SK-N-SH treated with all-trans-retinoic acid at 6 μM for 48 hours (cell line): ENCODE measurements around the gene OLFML2B.

Experiments
- ATAC-seq: fragments of 200-7000 bp; cut with Tn5 transposase; 3 replicates; pipeline ENCODE4 v1.9.1; 2020; ENCODE audit warnings: mild to moderate bottlenecking, moderate library complexity
- ARNTL ChIP-seq: fragments of 450-650 bp; formaldehyde crosslinking; IDR thresholded peaks from 2 replicates; pipeline ENCODE4 v1.5.0; 2020; ENCODE audit warnings: low read depth, mild to moderate bottlenecking, moderate library complexity, borderline replicate concordance
- BACH2 ChIP-seq: fragments of 250-450 bp; sonication (Bioruptor Pico); IDR thresholded peaks from 2 replicates; pipeline ENCODE4 v1.9.0; 2021; ENCODE audit warnings: mild to moderate bottlenecking, borderline replicate concordance
- CSDC2 ChIP-seq: fragments of 250-450 bp; sonication (Bioruptor Pico); IDR thresholded peaks from 2 replicates; pipeline ENCODE4 v1.5.0; 2020; ENCODE audit warnings: mild to moderate bottlenecking, moderate library complexity
- ESRRG ChIP-seq: fragments of 250-450 bp; sonication (Bioruptor Pico); IDR thresholded peaks from 2 replicates; pipeline ENCODE4 v1.6.1; 2021; ENCODE audit warnings: mild to moderate bottlenecking
- GLIS3 ChIP-seq: fragments of 250-450 bp; sonication (Bioruptor Pico); IDR thresholded peaks from 2 replicates; pipeline ENCODE4 v1.5.0; 2020; ENCODE audit warnings: mild to moderate bottlenecking, moderate library complexity
- ISL1 ChIP-seq: fragments of 250-450 bp; sonication (Bioruptor Pico); IDR thresholded peaks from 2 replicates; pipeline ENCODE4 v2.1.2; 2022; ENCODE audit warnings: mild to moderate bottlenecking, moderate library complexity
- OSR1 ChIP-seq: fragments of 250-450 bp; sonication (Bioruptor Pico); IDR thresholded peaks from 2 replicates; pipeline ENCODE4 v1.8.0; 2022; ENCODE audit warnings: moderate library complexity, mild to moderate bottlenecking, inconsistent platforms
- PPARA ChIP-seq: fragments of 250-450 bp; sonication (Bioruptor Pico); IDR thresholded peaks from 2 replicates; pipeline ENCODE4 v1.5.0; 2020; ENCODE audit warnings: mild to moderate bottlenecking, borderline replicate concordance
- RARB ChIP-seq: fragments of 250-450 bp; sonication (Bioruptor Pico); IDR thresholded peaks from 2 replicates; pipeline ENCODE4 v1.8.0; 2021; ENCODE audit warnings: mild to moderate bottlenecking, moderate library complexity
- TCF4 ChIP-seq: fragments of 250-450 bp; sonication (Bioruptor Pico); IDR thresholded peaks from 2 replicates; pipeline ENCODE4 v1.8.0; 2021; ENCODE audit warnings: mild to moderate bottlenecking, moderate library complexity, borderline replicate concordance
- TOX ChIP-seq: fragments of 250-450 bp; sonication (Bioruptor Pico); IDR thresholded peaks from 2 replicates; pipeline ENCODE4 v1.8.0; 2021; ENCODE audit warnings: mild to moderate bottlenecking, moderate library complexity, borderline replicate concordance
- ZFP3 ChIP-seq: fragments of 250-450 bp; sonication (Bioruptor Pico); IDR thresholded peaks from 2 replicates; pipeline ENCODE4 v1.5.0; 2020; ENCODE audit warnings: mild to moderate bottlenecking, moderate library complexity
- ZFP30 ChIP-seq: fragments of 450-650 bp; formaldehyde crosslinking; IDR thresholded peaks from 2 replicates; pipeline ENCODE4 v1.5.0; 2022; ENCODE audit warnings: mild to moderate bottlenecking, moderate library complexity
- ZNF565 ChIP-seq: fragments of 450-650 bp; formaldehyde crosslinking; conservative IDR thresholded peaks from 2 replicates; pipeline ENCODE4 v1.5.0; 2020; ENCODE audit warnings: low read depth, mild to moderate bottlenecking, moderate library complexity
- ZNF70 ChIP-seq: fragments of 450-650 bp; formaldehyde crosslinking; IDR thresholded peaks from 2 replicates; pipeline ENCODE4 v1.5.0; 2020; ENCODE audit warnings: mild to moderate bottlenecking, moderate library complexity
- ZNF8 ChIP-seq: fragments of 450-650 bp; formaldehyde crosslinking; IDR thresholded peaks from 2 replicates; pipeline ENCODE4 v1.5.0; 2020; ENCODE audit warnings: mild to moderate bottlenecking, moderate library complexity
- TF ChIP-seq, protein P1 (sequence below): fragments of 250-450 bp; sonication (Bioruptor Pico); IDR thresholded peaks from 2 replicates; pipeline ENCODE4 v1.5.0; 2020; ENCODE audit warnings: mild to moderate bottlenecking, moderate library complexity
- TF ChIP-seq, protein P2 (sequence below): fragments of 250-450 bp; sonication (Bioruptor Pico); IDR thresholded peaks from 2 replicates; pipeline ENCODE4 v1.8.0; 2020; ENCODE audit warnings: mild to moderate bottlenecking, moderate library complexity, borderline replicate concordance
- TF ChIP-seq, protein P3 (sequence below): fragments of 250-450 bp; sonication (Bioruptor Pico); IDR thresholded peaks from 2 replicates; pipeline ENCODE4 v1.5.1; 2021; ENCODE audit warnings: mild to moderate bottlenecking, moderate library complexity
- TF ChIP-seq, protein P4 (sequence below): fragments of 250-450 bp; sonication (Bioruptor Pico); IDR thresholded peaks from 2 replicates; pipeline ENCODE4 v1.8.0; 2021; ENCODE audit warnings: low read depth, mild to moderate bottlenecking, moderate library complexity, borderline replicate concordance
- TF ChIP-seq, protein P5 (sequence below): fragments of 250-450 bp; sonication (Bioruptor Pico); IDR thresholded peaks from 2 replicates; pipeline ENCODE4 v1.5.1; 2020; ENCODE audit warnings: low read depth, mild to moderate bottlenecking, moderate library complexity

OLFML2B gene

DNA sequence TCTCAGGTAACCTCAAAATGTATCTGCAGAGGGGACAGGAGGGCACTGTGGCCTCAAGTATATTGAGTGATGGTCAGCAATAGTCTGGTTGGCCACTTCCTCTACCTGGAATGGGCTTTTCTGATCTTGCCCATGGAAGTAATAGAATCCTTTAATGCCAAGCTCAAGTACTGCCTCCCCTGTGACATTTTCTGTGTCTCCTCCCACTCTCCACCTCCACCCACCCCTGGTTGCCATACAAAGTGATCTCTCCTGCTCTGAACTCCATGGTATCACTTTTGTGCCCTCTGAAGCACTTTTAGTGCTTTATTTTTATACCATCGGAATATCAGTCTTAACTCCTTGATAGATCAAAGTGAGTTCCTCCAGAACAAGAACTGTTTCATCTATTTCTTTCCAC lies 36.6 kb upstream of the OLFML2B start (continued):
- TF ChIP-seq PPARA (CRISPR knock-in tag) (no peak), ZFP3 (CRISPR knock-in tag) (no peak)
- TF ChIP-seq, protein P1, sequence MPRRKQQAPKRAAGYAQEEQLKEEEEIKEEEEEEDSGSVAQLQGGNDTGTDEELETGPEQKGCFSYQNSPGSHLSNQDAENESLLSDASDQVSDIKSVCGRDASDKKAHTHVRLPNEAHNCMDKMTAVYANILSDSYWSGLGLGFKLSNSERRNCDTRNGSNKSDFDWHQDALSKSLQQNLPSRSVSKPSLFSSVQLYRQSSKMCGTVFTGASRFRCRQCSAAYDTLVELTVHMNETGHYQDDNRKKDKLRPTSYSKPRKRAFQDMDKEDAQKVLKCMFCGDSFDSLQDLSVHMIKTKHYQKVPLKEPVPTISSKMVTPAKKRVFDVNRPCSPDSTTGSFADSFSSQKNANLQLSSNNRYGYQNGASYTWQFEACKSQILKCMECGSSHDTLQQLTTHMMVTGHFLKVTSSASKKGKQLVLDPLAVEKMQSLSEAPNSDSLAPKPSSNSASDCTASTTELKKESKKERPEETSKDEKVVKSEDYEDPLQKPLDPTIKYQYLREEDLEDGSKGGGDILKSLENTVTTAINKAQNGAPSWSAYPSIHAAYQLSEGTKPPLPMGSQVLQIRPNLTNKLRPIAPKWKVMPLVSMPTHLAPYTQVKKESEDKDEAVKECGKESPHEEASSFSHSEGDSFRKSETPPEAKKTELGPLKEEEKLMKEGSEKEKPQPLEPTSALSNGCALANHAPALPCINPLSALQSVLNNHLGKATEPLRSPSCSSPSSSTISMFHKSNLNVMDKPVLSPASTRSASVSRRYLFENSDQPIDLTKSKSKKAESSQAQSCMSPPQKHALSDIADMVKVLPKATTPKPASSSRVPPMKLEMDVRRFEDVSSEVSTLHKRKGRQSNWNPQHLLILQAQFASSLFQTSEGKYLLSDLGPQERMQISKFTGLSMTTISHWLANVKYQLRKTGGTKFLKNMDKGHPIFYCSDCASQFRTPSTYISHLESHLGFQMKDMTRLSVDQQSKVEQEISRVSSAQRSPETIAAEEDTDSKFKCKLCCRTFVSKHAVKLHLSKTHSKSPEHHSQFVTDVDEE = no peak
- TF ChIP-seq, protein P2, sequence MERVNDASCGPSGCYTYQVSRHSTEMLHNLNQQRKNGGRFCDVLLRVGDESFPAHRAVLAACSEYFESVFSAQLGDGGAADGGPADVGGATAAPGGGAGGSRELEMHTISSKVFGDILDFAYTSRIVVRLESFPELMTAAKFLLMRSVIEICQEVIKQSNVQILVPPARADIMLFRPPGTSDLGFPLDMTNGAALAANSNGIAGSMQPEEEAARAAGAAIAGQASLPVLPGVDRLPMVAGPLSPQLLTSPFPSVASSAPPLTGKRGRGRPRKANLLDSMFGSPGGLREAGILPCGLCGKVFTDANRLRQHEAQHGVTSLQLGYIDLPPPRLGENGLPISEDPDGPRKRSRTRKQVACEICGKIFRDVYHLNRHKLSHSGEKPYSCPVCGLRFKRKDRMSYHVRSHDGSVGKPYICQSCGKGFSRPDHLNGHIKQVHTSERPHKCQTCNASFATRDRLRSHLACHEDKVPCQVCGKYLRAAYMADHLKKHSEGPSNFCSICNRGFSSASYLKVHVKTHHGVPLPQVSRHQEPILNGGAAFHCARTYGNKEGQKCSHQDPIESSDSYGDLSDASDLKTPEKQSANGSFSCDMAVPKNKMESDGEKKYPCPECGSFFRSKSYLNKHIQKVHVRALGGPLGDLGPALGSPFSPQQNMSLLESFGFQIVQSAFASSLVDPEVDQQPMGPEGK = no peak

DNA sequence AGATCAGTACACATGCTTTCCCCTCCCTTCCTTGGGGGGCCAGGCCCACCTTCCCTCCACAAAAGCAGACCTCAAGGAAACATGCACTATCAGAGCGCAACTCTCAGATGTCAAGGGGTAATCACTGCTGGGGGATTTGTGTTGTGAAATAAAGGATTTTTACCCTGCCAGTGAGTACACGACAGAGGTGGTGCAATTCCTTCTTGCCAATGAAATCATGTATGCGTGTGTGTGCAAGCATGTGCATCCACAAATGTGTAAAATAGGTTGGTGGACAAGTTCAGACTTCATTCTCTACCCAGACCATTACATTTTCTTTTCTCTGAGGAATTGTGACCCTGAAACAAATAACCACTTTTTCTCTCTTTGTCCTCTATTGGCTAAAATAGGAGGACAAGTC lies 36.1 kb upstream of the OLFML2B start:
- no peak for ATAC-seq
- TF ChIP-seq ARNTL (CRISPR knock-in tag) (no peak), OSR1 (CRISPR knock-in tag) (no peak), ZNF8 (CRISPR knock-in tag) (no peak), ISL1 (no peak), PPARA (CRISPR knock-in tag) (no peak), ESRRG (no peak), ZFP3 (CRISPR knock-in tag) (no peak), BACH2 (CRISPR knock-in tag) (no peak), TCF4 (CRISPR knock-in tag) (no peak), GLIS3 (CRISPR knock-in tag) (no peak), TOX (CRISPR knock-in tag) (no peak), ZNF565 (CRISPR knock-in tag) (no peak), CSDC2 (no peak)
- TF ChIP-seq, protein P3, sequence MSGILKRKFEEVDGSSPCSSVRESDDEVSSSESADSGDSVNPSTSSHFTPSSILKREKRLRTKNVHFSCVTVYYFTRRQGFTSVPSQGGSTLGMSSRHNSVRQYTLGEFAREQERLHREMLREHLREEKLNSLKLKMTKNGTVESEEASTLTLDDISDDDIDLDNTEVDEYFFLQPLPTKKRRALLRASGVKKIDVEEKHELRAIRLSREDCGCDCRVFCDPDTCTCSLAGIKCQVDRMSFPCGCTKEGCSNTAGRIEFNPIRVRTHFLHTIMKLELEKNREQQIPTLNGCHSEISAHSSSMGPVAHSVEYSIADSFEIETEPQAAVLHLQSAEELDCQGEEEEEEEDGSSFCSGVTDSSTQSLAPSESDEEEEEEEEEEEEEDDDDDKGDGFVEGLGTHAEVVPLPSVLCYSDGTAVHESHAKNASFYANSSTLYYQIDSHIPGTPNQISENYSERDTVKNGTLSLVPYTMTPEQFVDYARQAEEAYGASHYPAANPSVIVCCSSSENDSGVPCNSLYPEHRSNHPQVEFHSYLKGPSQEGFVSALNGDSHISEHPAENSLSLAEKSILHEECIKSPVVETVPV (CRISPR knock-in tag) = no peak
- TF ChIP-seq, protein P2 = no peak
- TF ChIP-seq, protein P4, sequence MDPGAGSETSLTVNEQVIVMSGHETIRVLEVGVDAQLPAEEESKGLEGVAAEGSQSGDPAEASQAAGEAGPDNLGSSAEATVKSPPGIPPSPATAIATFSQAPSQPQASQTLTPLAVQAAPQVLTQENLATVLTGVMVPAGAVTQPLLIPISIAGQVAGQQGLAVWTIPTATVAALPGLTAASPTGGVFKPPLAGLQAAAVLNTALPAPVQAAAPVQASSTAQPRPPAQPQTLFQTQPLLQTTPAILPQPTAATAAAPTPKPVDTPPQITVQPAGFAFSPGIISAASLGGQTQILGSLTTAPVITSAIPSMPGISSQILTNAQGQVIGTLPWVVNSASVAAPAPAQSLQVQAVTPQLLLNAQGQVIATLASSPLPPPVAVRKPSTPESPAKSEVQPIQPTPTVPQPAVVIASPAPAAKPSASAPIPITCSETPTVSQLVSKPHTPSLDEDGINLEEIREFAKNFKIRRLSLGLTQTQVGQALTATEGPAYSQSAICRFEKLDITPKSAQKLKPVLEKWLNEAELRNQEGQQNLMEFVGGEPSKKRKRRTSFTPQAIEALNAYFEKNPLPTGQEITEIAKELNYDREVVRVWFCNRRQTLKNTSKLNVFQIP (CRISPR knock-in tag) = no peak

DNA sequence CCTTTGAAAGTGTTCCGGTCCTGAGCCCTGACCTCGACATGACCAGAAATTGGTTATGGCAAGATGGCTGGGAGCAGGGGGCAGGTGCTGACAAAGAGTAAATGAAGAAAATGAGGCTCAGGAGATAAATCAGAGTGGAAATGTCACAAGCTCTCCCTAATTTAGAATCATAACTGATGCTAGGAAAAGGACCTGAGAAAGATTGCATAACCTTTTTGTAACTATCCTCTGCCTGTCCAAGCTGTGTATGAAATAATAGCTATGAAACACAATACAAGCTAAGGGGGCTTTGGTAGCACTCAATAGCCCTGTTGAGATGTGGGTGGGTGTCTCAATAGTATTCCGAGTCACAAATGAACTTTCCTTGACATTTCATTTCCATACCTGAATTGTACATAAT lies 32.9 kb upstream of the OLFML2B start:
- TF ChIP-seq ZFP3 (CRISPR knock-in tag) (no peak), ESRRG (no peak), ZNF565 (CRISPR knock-in tag) (no peak), GLIS3 (CRISPR knock-in tag) (no peak), TOX (CRISPR knock-in tag) (no peak), ARNTL (CRISPR knock-in tag) (no peak), ZNF8 (CRISPR knock-in tag) (no peak), ZNF70 (CRISPR knock-in tag) (no peak), RARB (no peak), ZFP30 (CRISPR knock-in tag) (no peak)
- TF ChIP-seq, protein P5, sequence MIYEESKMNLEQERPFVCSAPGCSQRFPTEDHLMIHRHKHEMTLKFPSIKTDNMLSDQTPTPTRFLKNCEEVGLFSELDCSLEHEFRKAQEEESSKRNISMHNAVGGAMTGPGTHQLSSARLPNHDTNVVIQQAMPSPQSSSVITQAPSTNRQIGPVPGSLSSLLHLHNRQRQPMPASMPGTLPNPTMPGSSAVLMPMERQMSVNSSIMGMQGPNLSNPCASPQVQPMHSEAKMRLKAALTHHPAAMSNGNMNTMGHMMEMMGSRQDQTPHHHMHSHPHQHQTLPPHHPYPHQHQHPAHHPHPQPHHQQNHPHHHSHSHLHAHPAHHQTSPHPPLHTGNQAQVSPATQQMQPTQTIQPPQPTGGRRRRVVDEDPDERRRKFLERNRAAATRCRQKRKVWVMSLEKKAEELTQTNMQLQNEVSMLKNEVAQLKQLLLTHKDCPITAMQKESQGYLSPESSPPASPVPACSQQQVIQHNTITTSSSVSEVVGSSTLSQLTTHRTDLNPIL = no peak
- ATAC-seq = no peak
